GM15510 (cell line): ENCODE data around the gene NHS.

ENCODE experiments used
- POLR2A ChIP-seq: IDR thresholded peaks from 3 replicates; pipeline ENCODE4 v1.6.1; 2011; ENCODE audit warnings: borderline replicate concordance; ENCODE audit not compliant: insufficient read length; ENCODE audit errors: extremely low read depth

Gene NHS

GRCh38 chrX:17500145-17500579, 125.2 kb downstream of the NHS start:
- TF ChIP-seq POLR2A = no peak

- no peak for TF ChIP-seq POLR2A
Observed at GRCh38 chrX:17501746-17502145, 126.7 kb downstream of the NHS start.

GRCh38 chrX:17511556-17511955, 136.6 kb downstream of the NHS start:
- no peak for TF ChIP-seq POLR2A

- TF ChIP-seq POLR2A = no peak
Observed at GRCh38 chrX:17519358-17519757, 144.4 kb downstream of the NHS start.

- TF ChIP-seq POLR2A = no peak
Observed at GRCh38 chrX:17520016-17520615, 145.1 kb downstream of the NHS start.

GRCh38 chrX:17521871-17522693, 147.1 kb downstream of the NHS start:
- TF ChIP-seq POLR2A = no peak

GRCh38 chrX:17525266-17525665, 150.3 kb downstream of the NHS start:
- TF ChIP-seq POLR2A = no peak

- TF ChIP-seq POLR2A = no peak
Observed at GRCh38 chrX:17525762-17526555, 151.0 kb downstream of the NHS start.

GRCh38 chrX:17527135-17527701, 152.2 kb downstream of the NHS start:
- TF ChIP-seq POLR2A = no peak

- no peak for TF ChIP-seq POLR2A
Observed at GRCh38 chrX:17527922-17528321, 152.9 kb downstream of the NHS start.

- TF ChIP-seq POLR2A = no peak
Observed at GRCh38 chrX:17529151-17529745, 154.2 kb downstream of the NHS start.

GRCh38 chrX:17531500-17531899, 156.5 kb downstream of the NHS start:
- no peak for TF ChIP-seq POLR2A

- TF ChIP-seq POLR2A = no peak
Observed at GRCh38 chrX:17535229-17535628, 160.2 kb downstream of the NHS start.

- no peak for TF ChIP-seq POLR2A
Observed at GRCh38 chrX:17537723-17538243, 162.8 kb downstream of the NHS start.

GRCh38 chrX:17542123-17542522, 167.1 kb downstream of the NHS start:
- TF ChIP-seq POLR2A = no peak

GRCh38 chrX:17544821-17545220, 169.8 kb downstream of the NHS start:
- no peak for TF ChIP-seq POLR2A
